Activated naive CD4-positive, alpha-beta T cell treated with anti-CD3 and anti-CD28 coated beads, Interleukin-2, amount 50 U/mL, for 24 hours (primary cell): ENCODE data around the gene EBF4.

Source experiments
- H3K27ac Mint-ChIP-seq: one replicate; pipeline ENCODE4 v1.8.0; 2021; ENCODE audit warnings: mild to moderate bottlenecking, mixed read lengths
- H3K27me3 Mint-ChIP-seq: one replicate; pipeline ENCODE4 v1.8.0; 2021; ENCODE audit warnings: mixed read lengths
- H3K36me3 Mint-ChIP-seq: one replicate; pipeline ENCODE4 v1.8.0; 2021; ENCODE audit warnings: mixed read lengths
- H3K4me1 Mint-ChIP-seq: one replicate; pipeline ENCODE4 v1.8.0; 2021; ENCODE audit warnings: mixed read lengths
- H3K4me3 Mint-ChIP-seq: one replicate; pipeline ENCODE4 v1.8.0; 2021; ENCODE audit warnings: mild to moderate bottlenecking, mixed read lengths
- H3K9me3 Mint-ChIP-seq: one replicate; pipeline ENCODE4 v1.8.0; 2021; ENCODE audit warnings: mixed read lengths

The EBF4 gene

GRCh38 chr20:2740702-2741101 lies 48.1 kb downstream of the EBF4 start:
- peaks cover 57% of the 10 kb centered on the region for H3K4me1 Mint-ChIP-seq
- no peaks in the 10 kb centered on the region for H3K27me3 Mint-ChIP-seq
- peak overlapping the region; percentile 78 for H3K4me3 Mint-ChIP-seq
- no peaks in the 10 kb centered on the region for H3K9me3 Mint-ChIP-seq
- no peaks in the 10 kb centered on the region for H3K36me3 Mint-ChIP-seq
- H3K27ac Mint-ChIP-seq = peak overlapping the region; percentile 35

GRCh38 chr20:2741463-2741862 lies 48.9 kb downstream of the EBF4 start:
- H3K27me3 Mint-ChIP-seq = no peaks in the 10 kb centered on the region
- H3K4me3 Mint-ChIP-seq = peak overlapping the region; percentile 78
- H3K4me1 Mint-ChIP-seq = peaks cover 55% of the 10 kb centered on the region
- H3K9me3 Mint-ChIP-seq = no peaks in the 10 kb centered on the region
- H3K27ac Mint-ChIP-seq = peak overlapping the region; percentile 76
- no peaks in the 10 kb centered on the region for H3K36me3 Mint-ChIP-seq

- no peaks in the 10 kb centered on the region for H3K27me3 Mint-ChIP-seq
- peak overlapping the region; percentile 76 for H3K27ac Mint-ChIP-seq
- peak overlapping the region; percentile 78 for H3K4me3 Mint-ChIP-seq
- peaks cover 54% of the 10 kb centered on the region for H3K4me1 Mint-ChIP-seq
- H3K9me3 Mint-ChIP-seq = no peaks in the 10 kb centered on the region
- H3K36me3 Mint-ChIP-seq = no peaks in the 10 kb centered on the region
These were observed 49.3 kb downstream of the EBF4 start for GRCh38 chr20:2741881-2742280.

GRCh38 chr20:2742431-2742830 lies 49.9 kb downstream of the EBF4 start:
- Mint-ChIP-seq H3K4me3 (peak overlapping the region; percentile 34), H3K9me3 (no peaks in the 10 kb centered on the region), H3K4me1 (peaks cover 56% of the 10 kb centered on the region), H3K27me3 (no peaks in the 10 kb centered on the region), H3K27ac (peak overlapping the region; percentile 57), H3K36me3 (no peaks in the 10 kb centered on the region)

GRCh38 chr20:2742934-2743559 lies 50.5 kb downstream of the EBF4 start:
- H3K36me3 Mint-ChIP-seq = no peaks in the 10 kb centered on the region
- H3K27me3 Mint-ChIP-seq = no peaks in the 10 kb centered on the region
- H3K4me3 Mint-ChIP-seq = peak overlapping the region; percentile 78
- H3K9me3 Mint-ChIP-seq = no peaks in the 10 kb centered on the region
- peaks cover 61% of the 10 kb centered on the region for H3K4me1 Mint-ChIP-seq
- H3K27ac Mint-ChIP-seq = peak overlapping the region; percentile 95

GRCh38 chr20:2745060-2745910 lies 52.7 kb downstream of the EBF4 start:
- no peaks in the 10 kb centered on the region for H3K36me3 Mint-ChIP-seq
- peaks cover 44% of the 10 kb centered on the region for H3K4me1 Mint-ChIP-seq
- no peak overlapping the region for H3K4me3 Mint-ChIP-seq

GRCh38 chr20:2745936-2746635 lies 53.5 kb downstream of the EBF4 start:
- no peak overlapping the region for H3K27ac Mint-ChIP-seq
- H3K36me3 Mint-ChIP-seq = no peaks in the 10 kb centered on the region
- no peak overlapping the region for H3K4me3 Mint-ChIP-seq
- H3K27me3 Mint-ChIP-seq = no peaks in the 10 kb centered on the region
- peaks cover 44% of the 10 kb centered on the region for H3K4me1 Mint-ChIP-seq
- H3K9me3 Mint-ChIP-seq = no peaks in the 10 kb centered on the region

More at GRCh38 chr20:2745060-2745910, 52.7 kb downstream of the EBF4 start:
- Mint-ChIP-seq H3K27ac (no peak overlapping the region), H3K9me3 (no peaks in the 10 kb centered on the region), H3K27me3 (no peaks in the 10 kb centered on the region)

GRCh38 chr20:2746636-2747265 lies 54.2 kb downstream of the EBF4 start:
- Mint-ChIP-seq H3K9me3 (no peaks in the 10 kb centered on the region), H3K27me3 (no peaks in the 10 kb centered on the region), H3K27ac (no peak overlapping the region), H3K4me3 (no peak overlapping the region), H3K4me1 (peaks cover 42% of the 10 kb centered on the region), H3K36me3 (no peaks in the 10 kb centered on the region)

- no peaks in the 10 kb centered on the region for H3K27me3 Mint-ChIP-seq
- H3K27ac Mint-ChIP-seq = no peak overlapping the region
- no peaks in the 10 kb centered on the region for H3K36me3 Mint-ChIP-seq
- H3K4me3 Mint-ChIP-seq = no peak overlapping the region
- H3K9me3 Mint-ChIP-seq = no peaks in the 10 kb centered on the region
- H3K4me1 Mint-ChIP-seq = peaks cover 32% of the 10 kb centered on the region
These were observed 55.2 kb downstream of the EBF4 start for GRCh38 chr20:2747676-2748235.

- Mint-ChIP-seq H3K9me3 (no peaks in the 10 kb centered on the region), H3K4me3 (no peak overlapping the region), H3K36me3 (no peaks in the 10 kb centered on the region), H3K27me3 (no peaks in the 10 kb centered on the region), H3K4me1 (peaks cover 33% of the 10 kb centered on the region), H3K27ac (no peak overlapping the region)
These were observed 56.2 kb downstream of the EBF4 start for GRCh38 chr20:2748551-2749342.

- no peaks in the 10 kb centered on the region for H3K36me3 Mint-ChIP-seq
- H3K27me3 Mint-ChIP-seq = no peaks in the 10 kb centered on the region
- no peak overlapping the region for H3K27ac Mint-ChIP-seq
- peaks cover 39% of the 10 kb centered on the region for H3K4me1 Mint-ChIP-seq
- no peak overlapping the region for H3K4me3 Mint-ChIP-seq
- no peaks in the 10 kb centered on the region for H3K9me3 Mint-ChIP-seq
These were observed 56.9 kb downstream of the EBF4 start for GRCh38 chr20:2749343-2749950.

GRCh38 chr20:2749951-2750490 lies 57.4 kb downstream of the EBF4 start:
- no peaks in the 10 kb centered on the region for H3K9me3 Mint-ChIP-seq
- H3K4me1 Mint-ChIP-seq = peaks cover 39% of the 10 kb centered on the region
- no peaks in the 10 kb centered on the region for H3K36me3 Mint-ChIP-seq
- peak overlapping the region; percentile 61 for H3K27ac Mint-ChIP-seq
- no peak overlapping the region for H3K4me3 Mint-ChIP-seq
- H3K27me3 Mint-ChIP-seq = no peaks in the 10 kb centered on the region

GRCh38 chr20:2750491-2751251 lies 58.1 kb downstream of the EBF4 start:
- peaks cover 39% of the 10 kb centered on the region for H3K4me1 Mint-ChIP-seq
- no peaks in the 10 kb centered on the region for H3K36me3 Mint-ChIP-seq
- H3K9me3 Mint-ChIP-seq = no peaks in the 10 kb centered on the region
- no peak overlapping the region for H3K27ac Mint-ChIP-seq
- peak overlapping the region; percentile 73 for H3K4me3 Mint-ChIP-seq
- H3K27me3 Mint-ChIP-seq = no peaks in the 10 kb centered on the region
